CD4-positive, alpha-beta T cell treated with Interleukin-15 for 4 hours (primary cell): ENCODE measurements around the gene SLC25A19.

Source experiments
- DNase-seq: peaks from one replicate; pipeline ENCODE4 v3.0.0-alpha.2; 2020; ENCODE audit warnings: low spot score

SLC25A19 gene

GRCh38 chr17:75241502-75241901, 47.7 kb downstream of the SLC25A19 start:
- no peak for DNase-seq

GRCh38 chr17:75241143-75241430, 48.1 kb downstream of the SLC25A19 start:
- DNase-seq, result no peak

DNA sequence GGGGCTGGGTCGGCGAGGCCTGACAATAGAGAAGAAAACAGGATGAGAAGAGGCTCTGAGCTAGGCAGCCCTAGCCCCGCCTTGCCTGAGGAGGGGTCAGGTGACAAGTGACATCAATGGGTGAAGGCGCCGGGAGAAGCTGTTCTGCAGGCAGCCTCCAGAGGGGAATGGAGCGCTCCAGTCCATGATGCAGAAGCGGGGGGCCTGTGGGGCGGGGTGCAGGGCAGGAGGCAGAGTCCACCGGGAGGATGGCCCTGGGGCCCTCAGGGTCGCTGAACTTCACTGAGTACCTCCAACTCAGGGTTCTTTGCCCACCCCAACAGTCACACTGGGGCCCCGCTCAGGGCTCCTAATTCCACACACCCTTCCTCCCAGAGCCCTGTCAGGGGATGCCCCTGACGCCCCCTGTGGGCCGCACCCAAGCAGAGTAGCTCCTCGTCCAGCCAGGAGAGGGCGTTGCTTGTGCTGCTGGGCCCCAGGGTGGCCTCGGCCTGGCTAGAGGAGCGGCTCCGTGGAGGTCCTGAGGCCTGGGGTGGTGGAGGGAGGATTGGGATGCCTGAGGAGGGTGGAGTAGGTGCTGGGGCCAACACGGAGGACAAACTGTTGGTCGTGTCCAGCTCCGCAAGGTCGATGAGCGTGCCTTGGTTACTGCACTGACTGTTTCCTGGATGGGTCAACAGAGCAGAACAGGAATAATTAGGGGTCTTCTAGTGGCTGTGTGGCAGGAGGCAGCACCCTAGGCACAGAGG, 48.7 kb downstream of the SLC25A19 start:
- DNase-seq, result no peak

- no peak for DNase-seq
Observed at GRCh38 chr17:75239778-75240393, 49.3 kb downstream of the SLC25A19 start.

GRCh38 chr17:75239214-75239613, 50.0 kb downstream of the SLC25A19 start:
- DNase-seq, result no peak

GRCh38 chr17:75238684-75239191, 50.5 kb downstream of the SLC25A19 start:
- peak; percentile 60 for DNase-seq

DNA sequence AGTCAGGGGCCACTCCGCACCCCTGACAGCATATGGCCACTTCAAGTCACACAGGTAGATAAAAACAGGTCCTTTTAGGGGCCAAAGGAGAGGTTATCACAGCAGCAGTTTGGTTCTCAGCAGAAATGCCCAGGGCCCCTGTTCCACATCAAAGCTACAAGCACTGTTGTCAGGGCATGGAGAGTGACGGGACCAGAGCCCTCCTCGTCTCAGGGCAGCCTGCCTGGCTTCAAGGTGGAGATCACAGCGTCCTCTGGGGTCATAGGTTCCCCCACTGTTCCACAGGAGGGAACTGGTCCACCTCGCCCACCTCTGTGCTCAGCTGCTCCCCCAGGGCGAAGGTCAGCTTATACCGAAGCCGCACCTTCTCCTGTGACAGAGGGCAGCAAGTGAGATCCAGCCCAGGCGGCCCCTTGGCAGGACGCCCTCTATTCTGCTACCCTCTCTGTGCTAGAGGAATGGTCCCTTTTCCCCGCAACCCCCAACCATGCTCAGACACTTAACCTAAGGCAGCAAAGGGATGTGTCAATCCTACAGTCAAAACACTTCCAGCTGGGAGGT, 51.1 kb downstream of the SLC25A19 start:
- no peak for DNase-seq

GRCh38 chr17:75237100-75238014, 51.9 kb downstream of the SLC25A19 start:
- no peak for DNase-seq

DNA sequence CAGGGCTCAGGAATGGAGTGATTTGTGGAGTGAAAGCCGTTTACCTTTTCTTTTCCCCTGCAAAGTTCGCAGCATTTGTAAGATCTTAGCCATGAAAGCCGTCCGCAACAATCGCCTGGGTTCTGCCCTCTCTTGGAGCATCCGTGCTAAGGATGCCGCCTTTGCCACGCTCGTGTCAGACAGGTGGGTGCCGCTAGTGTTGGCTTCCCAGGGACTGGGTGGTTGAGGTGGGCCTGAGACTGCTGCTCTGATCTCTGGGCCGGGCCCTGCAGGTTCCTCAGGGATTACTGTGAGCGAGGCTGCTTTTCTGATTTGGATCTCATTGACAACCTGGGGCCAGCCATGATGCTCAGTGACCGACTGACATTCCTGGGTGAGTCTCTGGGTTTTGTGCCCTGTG, 56.4 kb downstream of the SLC25A19 start:
- DNase-seq, result no peak

- no peak for DNase-seq
Observed at GRCh38 chr17:75231741-75232464, 57.3 kb downstream of the SLC25A19 start.

DNA sequence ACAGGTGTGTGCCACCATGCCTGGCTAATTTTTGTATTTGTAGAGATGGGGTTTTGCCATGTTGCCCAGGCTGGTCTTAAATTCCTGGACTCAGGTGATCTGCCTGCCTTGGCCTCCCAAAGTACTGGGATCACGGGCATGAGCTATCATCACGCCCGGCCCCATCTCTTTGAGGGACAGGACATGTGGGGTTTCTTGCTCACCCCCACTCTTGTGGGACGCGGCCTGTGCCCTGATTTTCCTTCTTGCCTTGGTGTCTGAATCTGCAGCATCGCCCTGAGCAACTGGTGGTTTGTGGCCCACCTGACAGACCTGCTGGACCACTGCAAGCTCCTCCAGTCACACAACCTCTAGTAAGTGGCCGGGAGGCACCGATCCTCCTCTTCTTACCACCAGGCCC, 58.2 kb downstream of the SLC25A19 start:
- no peak for DNase-seq

DNA sequence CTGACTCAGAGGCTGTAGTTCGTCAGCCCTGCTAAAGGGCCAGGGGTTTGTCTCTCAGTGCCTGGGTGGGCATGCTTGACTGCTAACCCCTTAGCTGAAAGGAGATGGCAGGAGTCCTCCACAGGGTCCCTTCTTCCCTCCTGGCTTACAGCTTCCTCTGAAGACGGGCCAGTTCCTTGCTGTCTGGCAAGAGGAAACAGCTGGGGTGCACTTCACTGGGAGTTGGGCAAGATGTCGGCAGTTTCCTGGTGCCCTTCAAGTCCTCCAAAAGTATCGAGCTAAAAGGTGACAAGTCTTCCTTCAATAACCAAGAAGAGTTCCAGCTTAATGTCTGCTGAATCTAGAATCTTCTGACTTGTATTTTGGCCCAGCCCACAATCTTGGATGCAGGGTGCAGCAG, 60.4 kb downstream of the SLC25A19 start:
- no peak for DNase-seq

DNA sequence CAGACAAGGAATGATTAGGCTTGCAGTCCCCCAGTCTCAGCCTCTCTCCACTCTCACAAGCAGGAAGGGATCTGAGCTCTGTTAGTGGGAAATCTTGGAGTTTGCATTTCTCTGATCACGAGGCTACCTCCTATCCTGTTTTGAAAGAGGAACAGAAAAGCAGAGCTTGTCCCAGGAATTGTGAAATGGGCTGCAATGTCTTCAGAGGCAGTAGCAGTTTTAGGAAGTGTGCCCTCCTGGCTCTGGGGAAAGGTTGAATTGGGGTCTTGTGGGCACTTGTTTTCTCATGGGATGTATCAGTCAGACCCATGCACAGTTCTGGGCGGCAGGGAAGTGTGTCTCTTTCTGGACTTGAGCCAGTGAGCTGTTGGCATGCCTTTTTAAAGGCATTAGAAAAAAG, 60.9 kb downstream of the SLC25A19 start:
- no peak for DNase-seq

- no peak for DNase-seq
Observed at GRCh38 chr17:75227729-75228128, 61.5 kb downstream of the SLC25A19 start.

DNA sequence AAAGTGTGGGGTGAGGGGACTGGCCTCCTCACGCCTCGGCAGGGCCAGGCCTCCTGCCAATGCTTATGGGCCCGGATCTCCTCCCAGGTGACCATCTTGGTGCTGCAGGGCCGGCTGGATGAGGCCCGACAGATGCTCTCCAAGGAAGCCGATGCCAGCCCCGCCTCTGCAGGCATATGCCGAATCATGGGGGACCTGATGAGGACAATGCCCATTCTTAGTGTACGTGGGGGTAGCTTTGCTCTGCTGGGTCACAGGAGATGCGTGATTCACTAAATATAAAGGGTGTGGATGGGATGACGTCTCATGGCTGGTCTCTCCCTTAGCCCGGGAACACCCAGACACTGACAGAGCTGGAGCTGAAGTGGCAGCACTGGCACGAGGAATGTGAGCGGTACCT, 64.2 kb downstream of the SLC25A19 start:
- DNase-seq, result no peak
